Peyer's patch (tissue), 4 donors: Measurements from ENCODE around the gene NOD1.

Experiments used
- POLR2A ChIP-seq, 2 donors: fragments of 450-650 bp; IDR thresholded peaks; one replicate each; pipeline ENCODE4 v1.5.1; 2017; ENCODE audit warnings: antibody characterized with exemption in 2 of 2, mild to moderate bottlenecking in 2 of 2, moderate library complexity in 2 of 2
- TF ChIP-seq, protein P1 (sequence below), 6 experiments: fragments of 450-650 bp in 4 of 6; fragments of 200-600 bp in 2 of 6; sonication (generic) in 1 of 6; IDR thresholded peaks; one replicate each; pipeline ENCODE4 v1.5.1; 2017 to 2019; ENCODE audit warnings: antibody characterized with exemption in 6 of 6, mild to moderate bottlenecking in 3 of 6, moderate library complexity in 1 of 6

DNA sequence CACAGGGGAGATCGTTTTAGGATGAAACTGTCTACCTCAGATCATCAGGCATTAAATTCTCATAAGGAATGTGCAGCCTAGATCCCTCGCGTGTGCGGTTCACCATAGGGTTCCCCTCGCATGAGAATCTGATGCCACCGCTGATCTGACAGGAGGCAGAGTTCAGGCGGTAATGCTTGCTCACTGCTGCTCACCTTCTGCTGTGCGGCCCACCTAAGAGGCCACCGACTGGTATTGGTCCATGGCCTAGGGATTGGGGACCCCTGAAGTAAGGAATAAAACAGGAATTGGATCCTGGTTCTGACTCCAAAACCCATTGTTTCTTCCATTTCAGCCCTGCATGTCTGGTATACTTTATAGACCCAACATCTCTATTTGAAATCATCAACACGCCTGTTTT, 4.1 kb downstream of the NOD1 start:
- TF ChIP-seq, protein P1, sequence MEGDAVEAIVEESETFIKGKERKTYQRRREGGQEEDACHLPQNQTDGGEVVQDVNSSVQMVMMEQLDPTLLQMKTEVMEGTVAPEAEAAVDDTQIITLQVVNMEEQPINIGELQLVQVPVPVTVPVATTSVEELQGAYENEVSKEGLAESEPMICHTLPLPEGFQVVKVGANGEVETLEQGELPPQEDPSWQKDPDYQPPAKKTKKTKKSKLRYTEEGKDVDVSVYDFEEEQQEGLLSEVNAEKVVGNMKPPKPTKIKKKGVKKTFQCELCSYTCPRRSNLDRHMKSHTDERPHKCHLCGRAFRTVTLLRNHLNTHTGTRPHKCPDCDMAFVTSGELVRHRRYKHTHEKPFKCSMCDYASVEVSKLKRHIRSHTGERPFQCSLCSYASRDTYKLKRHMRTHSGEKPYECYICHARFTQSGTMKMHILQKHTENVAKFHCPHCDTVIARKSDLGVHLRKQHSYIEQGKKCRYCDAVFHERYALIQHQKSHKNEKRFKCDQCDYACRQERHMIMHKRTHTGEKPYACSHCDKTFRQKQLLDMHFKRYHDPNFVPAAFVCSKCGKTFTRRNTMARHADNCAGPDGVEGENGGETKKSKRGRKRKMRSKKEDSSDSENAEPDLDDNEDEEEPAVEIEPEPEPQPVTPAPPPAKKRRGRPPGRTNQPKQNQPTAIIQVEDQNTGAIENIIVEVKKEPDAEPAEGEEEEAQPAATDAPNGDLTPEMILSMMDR (IDR thresholded peaks at IDR 0.05) = no peak
- TF ChIP-seq POLR2A (IDR thresholded peaks at IDR 0.05) = no peak
